A549 treated with GW870086 at 1 μM for 4 hours (cell line): ENCODE results near the gene RIPK3. TPM values are rescaled to one million over a fixed set of nuclear protein-coding genes. Genes with fewer than 3 reads are reported as not detected.

ENCODE experiments used
- total RNA-seq: library from RNA; stranded (reverse); fragments of 200-300 nt; extraction: Qiagen RNA extraction; gene quantifications from 5 replicates; pipeline ENCODE4 v1.2.3, GENCODE V29; 2022; ENCODE audit warnings: low read depth

Gene RIPK3
- not detected in 5 replicates for total RNA-seq

DNA sequence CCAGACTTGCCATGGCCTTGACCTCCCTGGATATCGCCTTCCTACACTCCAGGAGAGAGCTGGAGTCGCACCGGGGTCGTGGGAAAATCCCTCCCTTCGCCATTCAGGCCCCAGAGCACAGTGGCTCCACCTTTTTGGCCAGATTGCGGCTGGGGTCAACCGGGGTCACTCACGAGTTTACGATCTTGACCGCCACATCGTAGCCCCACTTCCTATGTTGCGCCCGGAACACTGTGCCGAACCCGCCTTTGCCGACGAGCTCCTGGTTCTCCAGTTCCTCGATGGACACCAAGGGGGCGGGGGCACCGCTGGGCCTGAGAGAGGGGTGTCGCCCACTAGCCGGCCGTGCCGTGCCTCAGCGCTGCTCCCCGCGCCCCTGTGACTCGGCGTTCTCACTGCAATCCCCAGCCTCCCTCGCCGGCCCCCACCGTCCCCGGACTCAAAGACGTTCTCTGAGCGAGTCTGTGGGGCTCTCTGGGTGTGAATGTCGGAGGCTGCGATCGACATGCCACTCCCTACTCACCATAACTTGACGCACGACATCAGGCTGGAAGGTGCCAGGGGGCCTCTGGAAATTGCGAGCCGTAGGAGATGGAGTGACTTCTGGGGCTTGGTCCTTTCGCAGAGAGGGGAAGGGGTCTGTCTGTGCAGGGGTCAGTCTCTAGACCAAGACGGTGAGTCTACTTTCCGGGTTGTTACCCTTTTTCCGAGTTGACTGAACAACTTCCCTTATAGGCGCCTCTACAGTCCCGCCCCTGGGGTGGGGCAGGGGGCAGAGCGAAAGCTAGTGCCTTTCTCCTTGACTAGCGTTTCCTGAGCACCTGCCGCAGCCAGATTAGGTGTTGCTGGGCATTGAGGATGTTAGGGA, at the start of gene RIPK3:
RIPK3 (minus strand) TSS at position 708 of the 868 bp plus-strand sequence; CDS start at position 543, 165 bp downstream.

DNA sequence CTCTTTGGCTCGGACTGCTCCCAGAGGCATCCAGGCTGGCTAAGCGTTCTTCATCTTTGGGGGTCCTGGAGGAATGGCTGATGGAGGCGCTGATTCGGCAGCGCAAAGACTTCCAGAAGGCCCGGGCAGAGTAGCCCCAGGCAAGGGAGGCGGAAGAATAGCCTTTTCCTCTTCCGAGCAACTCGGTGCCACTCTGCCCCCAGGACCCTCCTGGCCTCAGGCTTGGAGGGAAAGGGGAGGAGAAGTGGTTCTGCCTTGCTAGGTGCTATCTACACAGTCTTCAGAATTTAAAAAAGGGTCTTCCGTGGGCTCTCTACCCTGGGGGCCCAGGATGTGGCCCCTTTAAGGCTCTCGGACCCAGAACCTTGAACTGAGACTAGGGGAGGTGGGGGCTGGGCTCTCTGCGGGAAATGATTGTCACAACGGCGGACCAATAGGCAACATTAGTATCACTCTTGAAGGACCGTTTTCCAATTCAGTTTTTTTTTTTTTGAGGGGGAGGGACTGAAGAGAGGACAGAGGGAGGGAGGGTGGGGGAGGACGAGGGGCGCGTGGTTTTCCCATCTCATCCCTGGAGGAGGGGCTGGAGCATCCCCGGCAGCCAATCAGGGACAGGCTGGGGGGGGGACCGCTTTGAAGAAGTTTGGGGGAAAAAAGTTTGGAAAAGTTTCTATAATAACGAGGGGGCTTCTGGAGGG, 27.9 kb upstream of the RIPK3 start, which contains the start of gene NFATC4:
NFATC4 (plus strand) TSS at position 671 of the 698 bp plus-strand sequence. CDS start 157 bp downstream, outside the sequence.

DNA sequence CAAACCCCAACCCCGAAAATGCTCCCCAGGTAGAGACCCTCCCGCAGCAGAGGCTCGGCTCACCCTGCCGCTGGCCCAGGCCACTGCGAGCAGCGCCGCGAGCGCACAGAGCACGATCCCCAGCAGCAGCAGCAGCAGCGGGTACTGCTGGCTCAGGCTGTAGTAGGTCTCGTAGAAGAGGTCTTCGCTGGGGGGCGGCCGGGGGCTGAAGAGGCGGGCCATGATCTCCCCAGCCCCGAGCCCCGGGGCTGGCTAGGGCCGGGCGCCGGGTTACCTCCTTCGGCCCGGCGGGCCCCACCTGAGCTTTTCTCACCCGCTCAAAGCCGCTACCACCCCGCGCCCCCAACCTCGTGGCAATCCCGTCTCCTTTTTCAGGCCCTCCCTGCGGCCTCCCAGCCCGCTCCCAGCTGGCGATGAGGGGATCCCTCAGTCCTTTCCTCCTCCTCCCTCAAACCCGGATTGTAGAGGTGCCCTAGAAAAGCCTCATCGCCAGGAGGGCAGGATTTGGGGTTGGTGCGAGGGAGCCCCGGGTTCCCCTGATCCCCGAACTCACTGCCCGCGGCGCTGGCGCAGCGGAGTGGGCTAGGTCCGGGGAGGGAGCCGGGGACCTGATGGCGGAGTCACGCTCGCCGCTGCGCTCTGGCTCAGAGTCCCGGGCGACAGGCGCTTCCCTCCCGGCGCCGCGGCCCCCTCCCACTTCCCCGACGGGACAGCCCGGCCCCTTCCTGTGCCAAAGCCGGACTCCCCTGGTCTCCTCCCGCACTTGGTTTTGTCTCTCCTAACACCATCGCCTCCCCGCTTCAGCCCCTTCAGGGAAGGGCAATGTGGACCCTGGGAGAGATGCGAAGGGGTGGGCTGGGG, 5.1 kb downstream of the RIPK3 start, which contains the start of gene ADCY4:
ADCY4 (minus strand) TSS at position 641 of the 861 bp plus-strand sequence; CDS start at position 222, 419 bp downstream.

DNA sequence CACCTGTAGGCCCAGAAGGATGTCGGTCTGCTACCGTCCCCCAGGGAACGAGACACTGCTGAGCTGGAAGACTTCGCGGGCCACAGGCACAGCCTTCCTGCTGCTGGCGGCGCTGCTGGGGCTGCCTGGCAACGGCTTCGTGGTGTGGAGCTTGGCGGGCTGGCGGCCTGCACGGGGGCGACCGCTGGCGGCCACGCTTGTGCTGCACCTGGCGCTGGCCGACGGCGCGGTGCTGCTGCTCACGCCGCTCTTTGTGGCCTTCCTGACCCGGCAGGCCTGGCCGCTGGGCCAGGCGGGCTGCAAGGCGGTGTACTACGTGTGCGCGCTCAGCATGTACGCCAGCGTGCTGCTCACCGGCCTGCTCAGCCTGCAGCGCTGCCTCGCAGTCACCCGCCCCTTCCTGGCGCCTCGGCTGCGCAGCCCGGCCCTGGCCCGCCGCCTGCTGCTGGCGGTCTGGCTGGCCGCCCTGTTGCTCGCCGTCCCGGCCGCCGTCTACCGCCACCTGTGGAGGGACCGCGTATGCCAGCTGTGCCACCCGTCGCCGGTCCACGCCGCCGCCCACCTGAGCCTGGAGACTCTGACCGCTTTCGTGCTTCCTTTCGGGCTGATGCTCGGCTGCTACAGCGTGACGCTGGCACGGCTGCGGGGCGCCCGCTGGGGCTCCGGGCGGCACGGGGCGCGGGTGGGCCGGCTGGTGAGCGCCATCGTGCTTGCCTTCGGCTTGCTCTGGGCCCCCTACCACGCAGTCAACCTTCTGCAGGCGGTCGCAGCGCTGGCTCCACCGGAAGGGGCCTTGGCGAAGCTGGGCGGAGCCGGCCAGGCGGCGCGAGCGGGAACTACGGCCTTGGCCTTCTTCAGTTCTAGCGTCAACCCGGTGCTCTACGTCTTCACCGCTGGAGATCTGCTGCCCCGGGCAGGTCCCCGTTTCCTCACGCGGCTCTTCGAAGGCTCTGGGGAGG, 28.9 kb downstream of the RIPK3 start, which contains the start of gene LTB4R:
LTB4R (plus strand) TSS at position 857 of the 959 bp plus-strand sequence. CDS start 4,150 bp downstream, outside the sequence.

DNA sequence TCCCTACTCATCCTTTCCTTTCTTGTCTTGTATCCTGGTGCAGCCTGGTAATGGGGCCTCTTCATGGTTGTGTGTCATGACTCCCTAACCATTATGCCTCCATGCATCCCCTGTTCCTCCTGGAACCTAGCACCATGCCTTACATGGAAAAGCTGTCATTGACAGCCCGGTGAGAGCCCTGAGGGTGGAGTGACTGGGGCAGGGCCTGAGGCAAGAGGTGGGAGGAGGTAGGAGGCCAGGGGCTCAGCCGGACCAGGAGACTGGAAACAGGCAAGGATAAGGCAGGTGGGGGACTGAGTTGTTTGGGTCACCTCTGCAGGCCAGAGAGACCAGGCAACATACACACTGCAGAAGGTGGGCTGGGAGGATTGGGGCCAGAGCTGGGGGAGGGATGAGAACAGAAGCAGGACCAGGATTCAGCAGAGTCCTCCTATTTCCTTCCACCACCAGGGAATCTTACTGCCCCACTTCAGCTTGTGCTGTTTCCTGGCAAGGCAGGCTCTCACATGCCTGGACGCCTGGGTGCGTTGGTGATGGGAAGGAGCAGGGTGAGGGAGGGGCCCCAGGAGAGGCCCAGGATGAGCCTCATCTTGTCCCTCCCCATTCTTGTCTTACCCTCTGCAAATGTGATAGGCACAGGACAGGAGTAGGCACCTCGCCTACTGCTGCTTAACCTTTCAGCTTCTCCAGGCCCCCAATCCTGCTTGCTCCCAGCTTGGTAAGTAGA, 30.1 kb downstream of the RIPK3 start, which contains the start of gene LTB4R2:
LTB4R2 (plus strand) TSS at position 603 of the 727 bp plus-strand sequence. CDS start 525 bp downstream, outside the sequence.

DNA sequence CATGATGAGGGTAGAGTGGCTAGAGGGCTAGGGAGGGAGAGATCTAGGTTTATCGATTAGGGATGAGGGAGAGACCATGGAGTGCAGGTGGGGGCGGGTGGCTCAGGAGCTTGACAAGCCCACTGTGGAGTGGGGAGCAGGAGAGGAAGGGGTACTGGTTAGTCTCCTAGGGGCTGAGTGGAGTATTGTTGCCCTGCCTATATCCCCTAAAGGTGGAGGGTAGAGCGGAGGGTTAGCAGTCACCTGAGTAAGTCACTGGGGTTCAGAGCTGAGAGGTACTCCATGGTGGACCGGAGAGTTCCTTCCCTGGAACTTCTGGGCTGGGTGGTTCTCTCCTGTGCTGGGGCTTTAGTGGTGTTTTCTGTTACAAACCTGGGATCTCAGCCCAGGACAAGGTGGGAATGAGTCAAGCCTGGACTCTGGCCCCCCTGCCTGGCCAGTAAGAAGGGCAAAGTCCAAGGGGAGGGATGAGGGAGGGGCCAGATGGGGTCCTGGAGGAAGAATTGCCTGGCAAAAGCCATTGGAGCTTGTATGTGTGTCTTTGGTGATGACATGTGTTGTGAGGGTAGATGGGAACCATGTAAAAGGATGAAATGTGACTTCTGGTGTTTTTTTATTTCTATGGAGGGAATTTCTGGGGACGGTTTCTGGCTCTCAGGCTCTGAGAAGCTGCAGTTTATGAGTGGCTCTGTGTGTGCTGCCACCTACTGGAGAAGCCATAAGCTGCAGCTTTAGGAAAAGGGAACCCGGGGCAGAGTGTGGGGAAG, 32.0 kb downstream of the RIPK3 start, which contains the start of gene CIDEB:
CIDEB (minus strand) TSS at position 403 of the 767 bp plus-strand sequence; CDS start at position 284, 119 bp downstream.

DNA sequence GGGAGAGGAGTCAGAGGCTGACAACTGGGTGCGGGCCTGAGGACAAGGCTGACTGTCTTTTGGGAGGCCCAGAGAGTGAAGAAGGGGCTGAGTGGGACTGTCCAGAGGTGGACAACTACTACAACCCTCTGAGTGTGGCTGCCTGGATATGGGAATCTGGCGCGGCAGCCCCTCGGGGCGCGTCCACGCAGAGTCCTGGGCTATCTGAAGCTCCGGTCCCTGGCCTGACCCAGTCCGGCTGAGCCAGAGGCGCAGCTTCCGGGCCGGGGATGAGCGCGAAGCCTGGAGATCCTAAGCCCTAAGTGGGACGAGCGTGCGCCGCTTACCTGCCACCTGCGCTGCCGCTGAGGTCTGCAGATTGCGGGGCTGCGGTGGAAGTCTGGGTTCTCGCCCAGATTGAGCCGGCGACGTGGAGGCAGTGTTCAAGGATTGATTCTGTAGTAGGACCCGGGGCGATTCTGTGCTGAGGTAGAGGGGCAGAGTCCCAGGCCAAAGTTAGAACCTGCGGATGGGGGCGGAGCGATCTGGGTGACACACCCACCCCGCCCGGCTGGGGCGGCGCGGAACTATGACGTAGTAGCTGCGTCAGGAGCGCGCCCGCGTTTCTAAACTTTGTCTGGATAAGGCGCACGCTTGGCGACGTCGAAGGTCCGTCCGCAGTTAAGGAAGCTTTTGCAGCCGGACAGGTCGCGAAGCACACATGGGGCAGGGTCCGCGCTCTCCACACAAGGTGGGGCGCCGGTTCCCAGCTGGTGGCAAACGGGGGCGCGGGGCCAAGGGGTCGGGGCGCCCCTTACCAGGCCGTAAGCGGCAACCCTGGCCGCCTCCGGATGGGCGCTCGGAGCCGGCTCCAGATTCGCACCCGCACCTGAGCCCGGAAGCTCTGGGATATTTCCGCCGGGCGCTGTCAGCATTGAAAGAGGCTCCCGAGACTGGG, 40.3 kb downstream of the RIPK3 start, which contains the start of the genes DHRS1 and NOP9:
DHRS1 (minus strand) TSS at position 526 of the 937 bp plus-strand sequence. CDS start 674 bp downstream, outside the sequence.
NOP9 (plus strand) TSS at position 596 of the 937 bp plus-strand sequence; CDS start at position 701, 105 bp downstream.

Other genes starting within 250 kb of the RIPK3 start
- 18.0 to 23.5 TPM (median 19.5 TPM) in 5 replicates for gene PCK2, start 245.7 kb downstream of the RIPK3 start, total RNA-seq
- gene DCAF11, start 225.2 kb downstream of the RIPK3 start, total RNA-seq, result 19.4 to 22.8 TPM (median 20.8 TPM) in 5 replicates
- gene NRL, start 225.0 kb downstream of the RIPK3 start, total RNA-seq, result 0.75 to 1.1 TPM (median 1.0 TPM) in 5 replicates
- 0.17 TPM in 2 of 5 replicates, not detected in the others for gene FITM1, start 209.3 kb downstream of the RIPK3 start, total RNA-seq
- 157 to 192 TPM (median 167 TPM) in 5 replicates for gene PSME1, start 203.8 kb downstream of the RIPK3 start, total RNA-seq
- 47.8 to 65.7 TPM (median 59.1 TPM) in 5 replicates for gene EMC9, start 198.4 kb downstream of the RIPK3 start, total RNA-seq
- gene PSME2, start 193.4 kb downstream of the RIPK3 start, total RNA-seq, result 161 to 196 TPM (median 170 TPM) in 5 replicates
- 20.9 to 32.8 TPM (median 29.5 TPM) in 5 replicates for gene RNF31, start 192.5 kb downstream of the RIPK3 start, total RNA-seq
- gene IRF9, start 178.7 kb downstream of the RIPK3 start, total RNA-seq, result 15.3 to 20.5 TPM (median 18.1 TPM) in 5 replicates
- 3.5 to 5.5 TPM (median 5.2 TPM) in 5 replicates for gene REC8, start 167.9 kb downstream of the RIPK3 start, total RNA-seq
- gene IPO4, start 151.2 kb downstream of the RIPK3 start, total RNA-seq, result 71.7 to 83.4 TPM (median 76.3 TPM) in 5 replicates
- gene TM9SF1, start 144.6 kb downstream of the RIPK3 start, total RNA-seq, result 63.4 to 67.1 TPM (median 65.5 TPM) in 5 replicates
- not detected in 5 replicates for gene TSSK4, start 134.3 kb downstream of the RIPK3 start, total RNA-seq
- gene CHMP4A, start 126.5 kb downstream of the RIPK3 start, total RNA-seq, result 76.1 to 96.4 TPM (median 81.8 TPM) in 5 replicates
- gene MDP1, start 123.9 kb downstream of the RIPK3 start, total RNA-seq, result 28.4 to 32.8 TPM (median 30.6 TPM) in 5 replicates
- gene NEDD8, start 107.6 kb downstream of the RIPK3 start, total RNA-seq, result 438 to 493 TPM (median 454 TPM) in 5 replicates
- gene GMPR2, start 107.1 kb downstream of the RIPK3 start, total RNA-seq, result 55.3 to 62.7 TPM (median 61.5 TPM) in 5 replicates
- 31.8 to 38.3 TPM (median 37.1 TPM) in 5 replicates for gene TINF2, start 97.4 kb downstream of the RIPK3 start, total RNA-seq
- gene TGM1, start 76.8 kb downstream of the RIPK3 start, total RNA-seq, result 0.81 to 1.5 TPM (median 1.2 TPM) in 5 replicates
- 16.1 to 17.8 TPM (median 17.2 TPM) in 5 replicates for gene RABGGTA, start 68.4 kb downstream of the RIPK3 start, total RNA-seq
- 8.1 to 13.1 TPM (median 10.3 TPM) in 5 replicates for gene DHRS1, start 40.2 kb downstream of the RIPK3 start, total RNA-seq
- 14.8 to 17.6 TPM (median 16.2 TPM) in 5 replicates for gene NOP9, start 40.1 kb downstream of the RIPK3 start, total RNA-seq
- 0.17 to 0.72 TPM (median 0.19 TPM) in 5 replicates for gene CIDEB, start 32.0 kb downstream of the RIPK3 start, total RNA-seq
- 2.8 to 5.1 TPM (median 4.4 TPM) in 5 replicates for gene LTB4R2, start 29.9 kb downstream of the RIPK3 start, total RNA-seq
- 3.9 to 6.3 TPM (median 5.2 TPM) in 5 replicates for gene LTB4R, start 28.5 kb downstream of the RIPK3 start, total RNA-seq
- not detected in 5 replicates for gene ADCY4, start 4.9 kb downstream of the RIPK3 start, total RNA-seq
- 0.06 to 0.47 TPM (median 0.31 TPM) in 3 of 5 replicates, not detected in the others for gene NFATC4, start 28.2 kb upstream of the RIPK3 start, total RNA-seq
- gene NYNRIN, start 59.0 kb upstream of the RIPK3 start, total RNA-seq, result 0.25 to 0.34 TPM (median 0.26 TPM) in 5 replicates
- gene CBLN3, start 89.7 kb upstream of the RIPK3 start, total RNA-seq, result 1.0 to 1.7 TPM (median 1.2 TPM) in 5 replicates
- 23.4 to 28.8 TPM (median 27.6 TPM) in 5 replicates for gene KHNYN, start 90.0 kb upstream of the RIPK3 start, total RNA-seq
- 42.3 to 50.6 TPM (median 48.6 TPM) in 5 replicates for gene SDR39U1, start 102.8 kb upstream of the RIPK3 start, total RNA-seq
- gene CMA1, start 168.3 kb upstream of the RIPK3 start, total RNA-seq, result not detected in 5 replicates
- gene CTSG, start 236.3 kb upstream of the RIPK3 start, total RNA-seq, result not detected in 5 replicates